ENCODE data around the gene SRP14. TPM values are rescaled to one million over a fixed set of nuclear protein-coding genes. Genes with fewer than 3 reads are reported as not detected.

Gene SRP14
- total RNA-seq, 2 experiments from 2014 or later: 120 to 126 TPM

GRCh38 chr15:40050788-40051470 is 11.9 kb upstream of the SRP14 start:
- H3K4me3 ChIP-seq (ENCODE audit: low read length): no peak overlapping the region
- CTCF ChIA-PET: no interaction called here
- H3K9me3 ChIP-seq (ENCODE audit: control insufficient read depth in 1 of 2, insufficient read depth in 1 of 2, low read length in 2 of 2): no peaks in the 10 kb centered on the region
- no peaks in the 10 kb centered on the region for H3K36me3 ChIP-seq (ENCODE audit: insufficient read depth, low read length)
- POLR2A ChIA-PET: no interaction called here
- no peaks in the 10 kb centered on the region for H3K36me3 Mint-ChIP-seq (ENCODE audit: low read depth)
- no peaks in the 10 kb centered on the region for H3K27me3 ChIP-seq (ENCODE audit: control insufficient read depth in 1 of 2, insufficient read depth in 2 of 2, low read length in 2 of 2)
- H3K4me3 Mint-ChIP-seq: no peak overlapping the region
- TF ChIP-seq CTCF (IDR thresholded peaks at IDR 0.05): no peak
- no peak overlapping the region for H3K27ac Mint-ChIP-seq
- H3K27ac ChIP-seq (ENCODE audit: low read depth in 1 of 2, low read length in 2 of 2): no peak overlapping the region
- ATAC-seq (ENCODE audit: poor library complexity) (no peak), DNase-seq (no peak)
- no peaks in the 10 kb centered on the region for H3K27me3 Mint-ChIP-seq
- peaks cover 88% of the 10 kb centered on the region for H3K4me1 Mint-ChIP-seq (ENCODE audit: low read depth)
- H3K9me3 Mint-ChIP-seq: no peaks in the 10 kb centered on the region
- intact Hi-C loops (cut with DNase I, micrococcal nuclease): no loop called here
- peaks cover 71% of the 10 kb centered on the region for H3K4me1 ChIP-seq (ENCODE audit: insufficient read depth, low read length)

GRCh38 chr15:40048926-40049475 is 10.0 kb upstream of the SRP14 start:
- ATAC-seq (ENCODE audit: poor library complexity): no peak

More at GRCh38 chr15:40048926-40049475, 10.0 kb upstream of the SRP14 start:
- no peaks in the 10 kb centered on the region for H3K9me3 ChIP-seq (ENCODE audit: control insufficient read depth in 1 of 2, insufficient read depth in 1 of 2, low read length in 2 of 2)
- ChIA-PET POLR2A (interaction anchor here (1.2 to 5.7 kb wide), 7 partner anchors 10 to 259 kb away, joined by 3 to 53 read pairs (median 7); partner anchors contain the start of genes BMF and SRP14), CTCF (interaction anchor here (1.2 to 7.1 kb wide), 5 partner anchors 10 to 230 kb away, joined by 3 to 67 read pairs (median 6); partner anchors contain the start of genes BMF and SRP14)
- no peak for DNase-seq
- no peaks in the 10 kb centered on the region for H3K27me3 ChIP-seq (ENCODE audit: control insufficient read depth in 1 of 2, insufficient read depth in 2 of 2, low read length in 2 of 2)
- no peak overlapping the region for H3K4me3 ChIP-seq (ENCODE audit: low read length)
- intact Hi-C loops (cut with DNase I, micrococcal nuclease): loop anchor here in 1 of 2 experiments (5.0 to 10.0 kb wide), 2 partner anchors 168 to 264 kb away; partner anchors contain the start of gene FSIP1
- TF ChIP-seq CTCF (IDR thresholded peaks at IDR 0.05): no peak
- Mint-ChIP-seq H3K27me3 (no peaks in the 10 kb centered on the region), H3K9me3 (no peaks in the 10 kb centered on the region), H3K27ac (peak overlapping the region; percentile 88), H3K4me3 (peak overlapping the region; percentile 2), H3K4me1 (ENCODE audit: low read depth) (peaks cover 84% of the 10 kb centered on the region), H3K36me3 (ENCODE audit: low read depth) (no peaks in the 10 kb centered on the region)
- H3K27ac ChIP-seq (ENCODE audit: low read depth in 1 of 2, low read length in 2 of 2): peak overlapping the region in 1 of 2 donors; percentile 71
- no peaks in the 10 kb centered on the region for H3K36me3 ChIP-seq (ENCODE audit: insufficient read depth, low read length)
- H3K4me1 ChIP-seq (ENCODE audit: insufficient read depth, low read length): peaks cover 64% of the 10 kb centered on the region

Measured in CD4-positive, alpha-beta T cell (primary cell).